Gastroesophageal sphincter (tissue), 4 donors: ENCODE measurements around the gene APLN. TPM values are rescaled to one million over a fixed set of nuclear protein-coding genes. Genes with fewer than 3 reads are reported as not detected.

ENCODE experiments used
- ATAC-seq: fragments of 150-250 bp; one replicate; pipeline ENCODE4 v1.9.1; 2016; ENCODE audit warnings: mild to moderate bottlenecking, moderate library complexity
- H3K27ac ChIP-seq, 4 donors: fragments of 200-600 bp; sonication (generic) in 3 of 4; 1 replicate in 3 of 4; 2 replicates in 1 of 4; pipeline ENCODE4 v1.5.1; 2016 to 2019
- H3K27me3 ChIP-seq: fragments of 200-600 bp; sonication (generic); one replicate; pipeline ENCODE4 v1.5.1; 2019
- H3K36me3 ChIP-seq, 2 donors: fragments of 200-600 bp; sonication (generic); one replicate each; pipeline ENCODE4 v1.5.1; 2019; ENCODE audit warnings: control low read depth in 1 of 2
- H3K4me1 ChIP-seq, 3 donors: fragments of 200-600 bp; sonication (generic); 1 replicate in 2 of 3; 2 replicates in 1 of 3; pipeline ENCODE4 v1.5.1; 2016 to 2019; ENCODE audit warnings: control low read depth in 2 of 3
- H3K4me3 ChIP-seq, 2 donors: fragments of 200-600 bp; sonication (generic); one replicate each; pipeline ENCODE4 v1.5.1; 2019; ENCODE audit warnings: mild to moderate bottlenecking in 1 of 2, moderate library complexity in 1 of 2
- H3K9me3 ChIP-seq, 3 donors: fragments of 200-600 bp; sonication (generic); one replicate each; pipeline ENCODE4 v1.5.1; 2017 to 2019; ENCODE audit warnings: control low read depth in 2 of 3
- CTCF ChIP-seq, 4 experiments: fragments of 200-600 bp in 2 of 4; fragments of 450-650 bp in 2 of 4; sonication (generic) in 1 of 4; IDR thresholded peaks; one replicate each; pipeline ENCODE4 v1.5.1; 2017 to 2019; ENCODE audit warnings: antibody characterized with exemption in 4 of 4, mild to moderate bottlenecking in 2 of 4, moderate library complexity in 2 of 4
- EP300 ChIP-seq: sonication (generic); formaldehyde crosslinking; IDR thresholded peaks from one replicate; pipeline ENCODE4 v1.6.1; 2017; ENCODE audit warnings: antibody characterized with exemption, mild to moderate bottlenecking
- POLR2A ChIP-seq, 2 donors: fragments of 450-650 bp; IDR thresholded peaks; one replicate each; pipeline ENCODE4 v1.6.1; 2017; ENCODE audit warnings: antibody characterized with exemption in 2 of 2, mild to moderate bottlenecking in 2 of 2, moderate library complexity in 1 of 2
- POLR2AphosphoS5 ChIP-seq: sonication (generic); formaldehyde crosslinking; IDR thresholded peaks from one replicate; pipeline ENCODE4 v1.6.1; 2017; ENCODE audit warnings: antibody characterized with exemption
- WGBS, 2 donors: methylation state at CpG; one replicate each; pipeline ENCODE4 v1.1.5; 2018; ENCODE audit warnings: low coverage in 1 of 2; 5-methylcytosine and 5-hydroxymethylcytosine counted together
- total RNA-seq, 4 donors: library from RNA; depleted of rRNA; stranded (reverse); fragments of >200 nt; gene quantifications; one replicate each; pipeline ENCODE4 v1.1.0, GENCODE V29; 2016

The APLN gene
- total RNA-seq, 4 donors from 2014 or later, result 0.78 to 2.3 (median 1.2) TPM

GRCh38 chrX:129597905-129598304 lies 56.9 kb downstream of the APLN start:
- Histone ChIP-seq H3K36me3 (peaks cover 0 to 28% of the 10 kb centered on the region in 2 donors), H3K4me3 (no peak overlapping the region), H3K4me1 (peaks cover 0 to 18% (median 0%) of the 10 kb centered on the region in 3 donors), H3K27me3 (no peaks in the 10 kb centered on the region), H3K27ac (no peak overlapping the region), H3K9me3 (no peaks in the 10 kb centered on the region)
- no peak for TF ChIP-seq POLR2AphosphoS5
- no peak for TF ChIP-seq EP300
- no peak for TF ChIP-seq POLR2A (IDR thresholded peaks at IDR 0.05)
- no peak for TF ChIP-seq CTCF (IDR thresholded peaks at IDR 0.05)
- ATAC-seq, result no peak
- WGBS, 2 donors, result 54 to 77% methylated on average over 3 to 5 of the region's 5 CpGs

- H3K4me3 ChIP-seq, result no peak overlapping the region
- no peaks in the 10 kb centered on the region for H3K27me3 ChIP-seq
- H3K27ac ChIP-seq, result no peak overlapping the region
- 65 to 71% methylated on average over 3 to 5 of the region's 5 CpGs for WGBS, 2 donors
- no peak for TF ChIP-seq EP300
- no peak for ATAC-seq
- peaks cover 0 to 12% (median 0%) of the 10 kb centered on the region in 3 donors for H3K4me1 ChIP-seq
- H3K36me3 ChIP-seq, result peaks cover 0 to 37% of the 10 kb centered on the region in 2 donors
- no peaks in the 10 kb centered on the region for H3K9me3 ChIP-seq
Observed at GRCh38 chrX:129596077-129596476, 58.7 kb downstream of the APLN start.

Other genes with a start within 250 kb of the APLN start
- 10 to 100 TPM; 55.4 to 91.7 (median 64.1) TPM for gene SMARCA1, start 131.5 kb downstream of the APLN start, total RNA-seq
- 10 to 100 TPM; 32.4 to 72.1 (median 57.8) TPM for gene OCRL, start 114.7 kb downstream of the APLN start, total RNA-seq
- 10 to 100 TPM in 1 of 4 donors, 1 to 10 TPM in 2, under 1 TPM in 1; 0.93 to 11.2 (median 6.5) TPM for gene XPNPEP2, start 84.0 kb upstream of the APLN start, total RNA-seq
- gene SASH3, start 125.0 kb upstream of the APLN start, total RNA-seq, result 1 to 10 TPM; 1.9 to 8.2 (median 5.3) TPM
- gene ZDHHC9, start 188.9 kb upstream of the APLN start, total RNA-seq, result 10 to 100 TPM in 3 of 4 donors, 1 to 10 TPM in 1; 5.4 to 17.1 (median 14.4) TPM